Colon (tissue), 2 donors: ENCODE data around the gene IGSF23.
"Not testable (repeated sequence)": the region's sequence is repeated elsewhere in the genome, so short reads cannot be mapped to it uniquely, and the experiment has no call there.

ENCODE experiments used
- FAIRE-seq: peaks from 2 replicates; lab custom pipeline; 2012; peaks lifted over from hg19 to GRCh38; lab: Jason Lieb, UNC
- donor health status: control.
- donor health status: control.

Gene IGSF23

GRCh38 chr19:44666852-44667556, 53.6 kb downstream of the IGSF23 start:
- FAIRE-seq = no peak

- no peak for FAIRE-seq
Observed at GRCh38 chr19:44668985-44669764, 55.8 kb downstream of the IGSF23 start.

DNA sequence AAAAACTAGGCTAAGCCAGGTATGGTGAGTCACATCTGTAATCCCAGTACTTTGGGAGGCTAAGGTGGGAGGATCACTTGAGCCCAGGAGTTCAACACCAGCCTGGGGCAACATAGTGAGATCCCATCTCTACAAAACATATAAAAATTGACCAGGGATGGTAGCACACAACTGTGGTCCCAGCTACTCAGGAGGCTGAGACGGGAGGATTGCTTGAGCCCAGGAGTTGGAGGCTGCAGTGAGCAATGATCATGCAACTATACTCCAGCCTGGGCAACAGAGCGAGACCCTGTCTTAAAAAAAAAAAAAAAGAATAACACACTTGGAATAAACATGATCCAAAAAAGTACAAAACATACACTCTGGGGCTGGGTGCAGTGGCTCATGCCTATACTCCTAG, 56.7 kb downstream of the IGSF23 start:
- not testable (repeated sequence) for FAIRE-seq

DNA sequence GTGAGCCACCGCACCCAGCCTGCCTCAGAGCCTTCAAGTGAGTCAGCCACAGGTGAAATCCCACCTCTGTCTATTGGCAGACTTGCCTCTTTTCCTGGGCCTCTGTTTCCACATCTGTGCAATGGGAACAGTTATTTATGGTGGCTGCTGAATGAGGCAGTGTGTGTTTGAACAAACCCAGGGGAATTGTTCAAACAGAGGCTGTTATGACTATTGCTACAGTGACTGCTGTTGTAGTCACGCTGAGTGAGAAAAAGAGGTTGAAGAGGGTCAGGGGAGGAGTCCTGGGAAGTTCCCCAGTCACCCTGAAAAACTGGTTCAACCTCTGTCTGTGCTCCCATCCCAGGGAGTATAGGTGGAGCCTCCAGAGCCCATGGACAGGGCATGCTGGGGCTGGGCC, 58.0 kb downstream of the IGSF23 start, which contains the start of gene CEACAM19:
Gene CEACAM19 (plus strand): TSS at position 83 of the 400 bp plus-strand sequence. CDS start 450 bp downstream, outside the sequence.
- FAIRE-seq = no peak

DNA sequence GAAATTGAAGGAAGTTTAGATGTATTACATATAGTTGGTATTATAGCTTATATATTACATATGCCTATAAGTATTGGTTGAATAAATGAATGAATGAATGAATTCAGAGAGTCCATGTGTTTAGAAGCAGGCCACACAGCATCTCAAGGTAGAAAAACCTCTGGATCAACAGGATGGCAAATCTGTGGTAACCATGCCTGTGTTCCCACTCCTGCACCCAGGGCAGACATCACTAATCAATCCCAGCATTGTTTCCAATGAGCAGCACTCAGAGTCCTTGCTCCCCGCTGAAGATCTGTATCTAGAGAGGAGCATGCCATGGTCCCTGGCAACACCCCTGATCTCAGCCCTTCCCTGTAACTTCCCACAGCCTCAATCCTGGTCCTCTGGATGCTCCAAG, 58.9 kb downstream of the IGSF23 start:
- no peak for FAIRE-seq

- FAIRE-seq = no peak
Observed at GRCh38 chr19:44673510-44673909, 60.1 kb downstream of the IGSF23 start.

DNA sequence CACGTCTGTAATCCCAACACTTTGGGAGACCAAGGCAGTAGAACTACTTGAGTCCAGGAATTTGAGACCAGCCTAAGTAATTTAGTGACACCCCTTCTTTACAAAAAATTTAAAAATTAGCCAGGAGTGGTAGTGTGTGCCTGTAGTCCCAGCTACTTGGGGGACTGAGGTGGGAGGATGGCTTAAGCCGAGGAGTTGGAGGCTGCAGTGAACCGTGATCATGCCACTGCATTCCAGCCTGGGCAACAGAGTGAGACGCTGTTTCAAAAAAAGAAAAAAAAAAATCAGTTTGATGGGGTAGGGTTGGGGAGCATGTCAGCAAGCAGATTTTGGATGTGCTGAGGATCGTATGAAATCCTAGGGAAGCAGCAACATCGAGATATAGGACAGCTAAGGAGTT, 62.2 kb downstream of the IGSF23 start:
- no peak for FAIRE-seq

DNA sequence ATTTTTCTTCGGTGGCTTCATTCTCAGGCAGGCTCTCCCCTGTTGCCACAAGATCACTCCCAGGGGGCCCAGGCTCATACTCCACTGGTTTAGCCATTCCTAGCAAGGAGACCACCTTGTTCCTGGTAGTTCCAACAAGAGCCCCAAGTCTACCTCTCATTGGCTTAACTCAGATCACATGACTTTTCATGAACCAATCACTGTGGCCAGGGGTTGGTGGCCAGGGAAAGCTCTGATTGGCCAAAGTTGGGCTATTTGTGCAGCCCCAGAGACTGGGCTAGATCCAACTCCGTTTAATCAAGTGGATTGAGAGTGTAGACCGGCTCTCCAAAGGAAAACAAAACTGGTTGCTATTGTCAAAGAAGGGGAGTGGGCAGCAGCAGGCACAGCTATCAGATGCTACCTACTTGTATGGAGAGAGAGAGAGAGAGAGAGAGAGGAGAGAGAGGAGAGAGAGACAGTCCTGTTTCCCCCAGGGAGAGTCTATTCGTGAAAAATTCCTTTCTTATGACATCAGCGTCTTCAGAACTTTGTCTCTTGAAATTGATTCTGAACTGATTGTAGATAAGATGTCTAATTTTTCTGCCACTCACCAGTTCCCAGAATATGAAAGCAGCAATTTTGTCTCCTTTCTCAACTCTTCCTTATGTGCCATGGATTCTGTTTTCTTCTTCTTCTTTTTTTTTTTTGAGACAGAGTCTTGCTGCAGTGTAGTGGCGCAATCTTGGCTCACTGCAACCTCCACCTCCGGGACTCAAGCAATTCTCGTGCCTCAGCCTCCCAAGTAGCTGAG, 63.9 kb downstream of the IGSF23 start:
- no peak for FAIRE-seq

DNA sequence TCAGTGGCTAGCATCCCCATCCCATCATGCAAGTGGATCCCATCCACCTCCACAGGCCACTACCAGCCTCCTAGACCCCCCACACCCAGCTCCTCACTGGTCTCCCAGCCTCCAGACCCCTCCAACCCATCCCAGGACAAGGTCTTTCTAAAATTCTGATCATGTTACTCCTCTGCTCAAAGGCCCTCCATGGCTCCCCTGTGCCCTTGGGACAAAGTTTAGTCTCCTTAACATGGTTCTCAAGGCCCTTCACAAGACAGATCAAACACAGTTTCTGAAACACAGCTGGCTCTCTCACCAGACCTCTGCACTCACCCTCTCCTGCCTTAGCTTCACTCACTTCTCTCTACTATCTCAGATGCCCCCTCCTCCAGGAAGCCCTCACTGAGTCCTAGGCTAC, 67.2 kb downstream of the IGSF23 start:
- no peak for FAIRE-seq

GRCh38 chr19:44681992-44682790, 68.8 kb downstream of the IGSF23 start:
- FAIRE-seq = no peak

GRCh38 chr19:44682807-44683206, 69.4 kb downstream of the IGSF23 start:
- FAIRE-seq = no peak

DNA sequence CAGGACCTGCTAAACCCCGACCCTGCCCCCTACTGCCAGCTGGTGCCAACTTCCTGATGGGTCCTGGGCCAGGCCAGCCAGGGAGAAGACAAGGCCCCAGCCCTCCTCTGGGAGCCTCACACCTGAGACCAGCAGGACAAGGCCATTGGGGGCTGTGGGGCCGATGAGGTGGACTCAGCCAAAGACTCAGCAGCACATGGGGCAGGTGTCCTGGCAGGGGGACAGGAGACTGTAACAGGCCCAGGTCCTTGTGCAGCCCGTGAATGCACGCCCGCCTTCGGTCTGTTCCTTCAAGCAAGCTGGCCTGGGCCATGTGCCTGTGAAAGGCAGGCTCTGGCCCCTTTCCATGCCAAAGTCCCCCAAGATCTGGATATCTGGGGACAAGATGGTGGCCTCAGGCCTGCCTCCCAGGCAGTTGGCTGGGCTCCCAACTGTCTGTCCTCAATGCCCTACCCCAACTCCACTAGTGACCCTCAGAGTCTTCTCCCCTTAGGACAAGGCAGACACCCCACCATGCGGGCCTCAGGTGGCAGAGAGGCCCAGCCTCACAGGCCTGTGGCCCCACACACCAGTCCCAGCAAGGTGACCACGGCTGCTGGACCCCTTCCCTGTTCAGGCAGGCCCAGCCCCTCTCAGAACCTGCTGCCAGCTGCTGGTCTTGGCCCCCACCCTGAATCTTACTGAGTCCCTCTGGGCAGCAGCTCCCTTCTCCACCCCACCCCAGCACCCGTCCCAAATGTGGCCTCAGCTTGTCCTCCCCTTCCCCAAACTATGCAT, 70.3 kb downstream of the IGSF23 start:
- no peak for FAIRE-seq

DNA sequence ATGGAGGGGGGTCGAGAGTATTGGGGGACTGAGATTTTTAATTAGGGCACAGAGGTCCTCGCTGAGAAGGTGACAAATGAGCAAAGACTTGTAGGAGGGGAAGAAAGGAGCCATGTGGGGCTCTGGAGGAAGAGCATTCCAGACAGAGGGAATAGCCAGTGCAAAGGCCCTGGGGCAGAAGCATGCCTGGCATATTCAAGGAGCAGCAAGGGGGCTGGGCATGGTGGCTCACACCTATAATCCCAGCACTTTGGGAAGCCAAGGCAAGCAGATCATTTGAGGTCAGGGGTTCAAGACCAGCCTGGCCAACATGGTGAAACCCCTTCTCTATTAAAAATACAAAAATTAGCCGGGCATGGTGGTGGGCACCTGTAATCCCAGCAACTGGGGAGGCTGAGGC, 71.0 kb downstream of the IGSF23 start:
- FAIRE-seq = not testable (repeated sequence)

- FAIRE-seq = no peak
Observed at GRCh38 chr19:44684892-44685863, 71.8 kb downstream of the IGSF23 start.

- no peak for FAIRE-seq
Observed at GRCh38 chr19:44685877-44686276, 72.5 kb downstream of the IGSF23 start.
